Measurements from ENCODE around the gene EPAS1. TPM values are rescaled to one million over a fixed set of nuclear protein-coding genes. Genes with fewer than 3 reads are reported as not detected.

EPAS1 gene
- total and polyA plus RNA-seq, 2 experiments from 2014 or later: 47.5 to 73.8 TPM

- H3K79me2 ChIP-seq (ENCODE audit: insufficient read depth): no peaks in the 10 kb centered on the region
- H3K9me2 ChIP-seq (ENCODE audit: insufficient read depth): no peaks in the 10 kb centered on the region
- no peak for TF ChIP-seq EZH2phosphoT487 (IDR thresholded peaks at IDR 0.05; ENCODE audit: insufficient read depth, low read depth)
- TF ChIP-seq EZH2 (IDR thresholded peaks at IDR 0.05; ENCODE audit: insufficient read depth, poor library complexity, severe bottlenecking): no peak
- H3K27me3 ChIP-seq (replicated peaks; ENCODE audit: insufficient read depth): no peaks in the 10 kb centered on the region
- no peak overlapping the region for H3K4me2 ChIP-seq (ENCODE audit: unreplicated experiment)
- peaks cover 34% of the 10 kb centered on the region; the same call in 1 of the 2 replicates for H3K36me3 ChIP-seq (ENCODE audit: low read depth)
- H4K20me1 ChIP-seq (ENCODE audit: insufficient read depth): no peaks in the 10 kb centered on the region
- WGBS, 2 experiments (ENCODE audit: low coverage in 1 of 2, low lambda C conversion rate in 2 of 2, missing lambda C conversion rate in 2 of 2): 98% methylated on average over 8 of the region's 8 CpGs
- H3K9me3 ChIP-seq (ENCODE audit: low read depth): no peaks in the 10 kb centered on the region
- in situ Hi-C loops (cut with MboI): no loop called here
- H3K9ac ChIP-seq: no peak overlapping the region
- H3K4me1 ChIP-seq (ENCODE audit: insufficient read depth): peaks cover 17% of the 10 kb centered on the region
- H3K27ac ChIP-seq: no peak overlapping the region
- no peak overlapping the region for H3K4me3 ChIP-seq
- no peak for DNase-seq
- 0 out of 2 replicates have a peak, but pooled peaks cover 6% of the 10 kb centered on the region for H3F3A ChIP-seq (ENCODE audit: insufficient read depth)
- H2AFZ ChIP-seq: no peak overlapping the region
Measured at GRCh38 chr2:46381871-46382270, 84.7 kb downstream of the EPAS1 start.

GRCh38 chr2:46382331-46383112 lies 85.3 kb downstream of the EPAS1 start:
- no peak for DNase-seq
- in situ Hi-C loops (cut with MboI): no loop called here
- Histone ChIP-seq H4K20me1 (ENCODE audit: insufficient read depth) (no peaks in the 10 kb centered on the region), H3K27ac (no peak overlapping the region), H3K9ac (no peak overlapping the region), H3K27me3 (replicated peaks; ENCODE audit: insufficient read depth) (no peaks in the 10 kb centered on the region), H2AFZ (no peak overlapping the region), H3F3A (ENCODE audit: insufficient read depth) (0 out of 2 replicates have a peak, but pooled peaks cover 11% of the 10 kb centered on the region), H3K4me3 (no peak overlapping the region), H3K4me2 (ENCODE audit: unreplicated experiment) (no peak overlapping the region), H3K4me1 (ENCODE audit: insufficient read depth) (peaks cover 17% of the 10 kb centered on the region), H3K9me2 (ENCODE audit: insufficient read depth) (no peaks in the 10 kb centered on the region), H3K9me3 (ENCODE audit: low read depth) (no peaks in the 10 kb centered on the region), H3K79me2 (ENCODE audit: insufficient read depth) (no peaks in the 10 kb centered on the region), H3K36me3 (ENCODE audit: low read depth) (peaks cover 34% of the 10 kb centered on the region; the same call in 1 of the 2 replicates)
- TF ChIP-seq EZH2 (IDR thresholded peaks at IDR 0.05; ENCODE audit: insufficient read depth, poor library complexity, severe bottlenecking) (no peak), EZH2phosphoT487 (IDR thresholded peaks at IDR 0.05; ENCODE audit: insufficient read depth, low read depth) (no peak)
- WGBS, 2 experiments (ENCODE audit: low coverage in 1 of 2, low lambda C conversion rate in 2 of 2, missing lambda C conversion rate in 2 of 2): 92 to 96% methylated on average over 14 of the region's 14 CpGs

GRCh38 chr2:46383113-46383395 lies 85.8 kb downstream of the EPAS1 start:
- no peak for DNase-seq
- Histone ChIP-seq H3K4me1 (ENCODE audit: insufficient read depth) (peaks cover 17% of the 10 kb centered on the region), H3K36me3 (ENCODE audit: low read depth) (peaks cover 33% of the 10 kb centered on the region; the same call in 1 of the 2 replicates), H3K27me3 (replicated peaks; ENCODE audit: insufficient read depth) (no peaks in the 10 kb centered on the region), H3F3A (ENCODE audit: insufficient read depth) (0 out of 2 replicates have a peak, but pooled peaks cover 11% of the 10 kb centered on the region), H3K4me3 (no peak overlapping the region), H3K79me2 (ENCODE audit: insufficient read depth) (no peaks in the 10 kb centered on the region), H4K20me1 (ENCODE audit: insufficient read depth) (no peaks in the 10 kb centered on the region), H3K27ac (no peak overlapping the region), H2AFZ (no peak overlapping the region), H3K9ac (no peak overlapping the region), H3K9me2 (ENCODE audit: insufficient read depth) (no peaks in the 10 kb centered on the region), H3K4me2 (ENCODE audit: unreplicated experiment) (no peak overlapping the region), H3K9me3 (ENCODE audit: low read depth) (no peaks in the 10 kb centered on the region)
- TF ChIP-seq EZH2phosphoT487 (IDR thresholded peaks at IDR 0.05; ENCODE audit: insufficient read depth, low read depth) (no peak), EZH2 (IDR thresholded peaks at IDR 0.05; ENCODE audit: insufficient read depth, poor library complexity, severe bottlenecking) (no peak)
- WGBS, 2 experiments (ENCODE audit: low coverage in 1 of 2, low lambda C conversion rate in 2 of 2, missing lambda C conversion rate in 2 of 2): 90 to 100% methylated on average over 1 of the region's 1 CpG
- in situ Hi-C loops (cut with MboI): no loop called here

GRCh38 chr2:46383784-46384456 lies 86.7 kb downstream of the EPAS1 start:
- 94 to 95% methylated on average over 9 of the region's 9 CpGs for WGBS, 2 experiments (ENCODE audit: low coverage in 1 of 2, low lambda C conversion rate in 2 of 2, missing lambda C conversion rate in 2 of 2)
- in situ Hi-C loops (cut with MboI): no loop called here
- H3K36me3 ChIP-seq (ENCODE audit: low read depth): peaks cover 24% of the 10 kb centered on the region; the same call in 1 of the 2 replicates

More at GRCh38 chr2:46383784-46384456, 86.7 kb downstream of the EPAS1 start:
- no peak overlapping the region for H2AFZ ChIP-seq
- peaks cover 17% of the 10 kb centered on the region for H3K4me1 ChIP-seq (ENCODE audit: insufficient read depth)
- H3F3A ChIP-seq (ENCODE audit: insufficient read depth): 0 out of 2 replicates have a peak, but pooled peaks cover 11% of the 10 kb centered on the region
- no peaks in the 10 kb centered on the region for H3K27me3 ChIP-seq (replicated peaks; ENCODE audit: insufficient read depth)
- TF ChIP-seq EZH2 (IDR thresholded peaks at IDR 0.05; ENCODE audit: insufficient read depth, poor library complexity, severe bottlenecking): no peak
- TF ChIP-seq EZH2phosphoT487 (IDR thresholded peaks at IDR 0.05; ENCODE audit: insufficient read depth, low read depth): no peak
- no peaks in the 10 kb centered on the region for H3K79me2 ChIP-seq (ENCODE audit: insufficient read depth)
- H3K9ac ChIP-seq: no peak overlapping the region
- DNase-seq: no peak
- H3K9me3 ChIP-seq (ENCODE audit: low read depth): no peaks in the 10 kb centered on the region
- H3K4me2 ChIP-seq (ENCODE audit: unreplicated experiment): no peak overlapping the region
- H4K20me1 ChIP-seq (ENCODE audit: insufficient read depth): no peaks in the 10 kb centered on the region
- no peaks in the 10 kb centered on the region for H3K9me2 ChIP-seq (ENCODE audit: insufficient read depth)
- H3K27ac ChIP-seq: no peak overlapping the region
- H3K4me3 ChIP-seq: no peak overlapping the region
